ENCODE data around the gene VASP. TPM values are rescaled to one million over a fixed set of nuclear protein-coding genes. Genes with fewer than 3 reads are reported as not detected.

VASP gene
- total and polyA plus RNA-seq, 9 donors = 37.4 to 59.4 (median 52.9) TPM

DNA sequence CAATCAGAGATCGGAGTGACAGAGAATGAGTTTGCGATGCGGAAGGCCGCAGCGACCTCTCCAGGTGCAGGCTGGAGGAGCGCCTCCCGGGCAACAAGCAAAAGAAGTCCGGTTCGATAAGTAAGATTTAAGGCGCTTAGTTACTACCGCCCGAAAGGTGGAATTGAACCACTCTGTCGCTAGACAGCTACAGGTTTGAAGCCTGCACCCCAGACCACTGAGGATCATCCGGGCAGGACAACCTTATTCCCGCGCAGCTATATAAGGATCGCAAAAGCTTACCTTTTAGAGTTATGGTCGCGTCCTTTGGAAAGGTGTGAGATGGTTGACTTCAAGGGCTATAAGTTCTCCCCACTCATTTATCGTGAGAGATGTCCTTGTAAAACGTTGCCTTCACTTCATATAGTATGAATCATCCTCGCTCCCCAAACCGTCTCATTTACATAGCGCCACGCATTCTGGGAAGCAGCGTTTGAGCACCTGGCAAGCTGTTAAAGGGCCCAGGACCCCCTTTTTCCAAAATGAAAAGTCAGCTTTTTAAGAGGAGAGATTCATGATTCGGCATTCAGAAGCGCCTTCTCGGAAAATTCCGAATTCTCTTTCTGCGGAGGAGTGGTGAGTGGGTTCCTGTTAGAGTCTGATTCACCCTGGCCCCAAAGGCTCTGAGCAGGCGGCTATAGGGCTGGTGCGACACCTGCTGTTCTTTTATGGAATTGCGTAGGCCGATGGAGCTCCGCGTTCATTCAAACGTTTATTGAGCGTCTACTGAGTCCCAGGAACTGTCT is 28.6 kb upstream of the VASP start:
- peak overlapping the region; percentile 58 for H3K4me3 ChIP-seq (ENCODE audit: low read length)
- 0% methylated on average over 27 of the region's 39 CpGs for WGBS (ENCODE audit: insufficient coverage)
- H3K4me1 ChIP-seq (ENCODE audit: control insufficient read depth, insufficient read depth, low read length) = peaks cover 23% of the 10 kb centered on the region
- peak overlapping the region; percentile 98 for H3K27ac ChIP-seq (ENCODE audit: low read length)
- peak; percentile 93 for DNase-seq
- peaks cover 34% of the 10 kb centered on the region for H3K27me3 ChIP-seq (ENCODE audit: control insufficient read depth, insufficient read depth, low read length)
- H3K36me3 ChIP-seq (ENCODE audit: control insufficient read depth, insufficient read depth, low read length) = no peaks in the 10 kb centered on the region
- no peaks in the 10 kb centered on the region for H3K9me3 ChIP-seq (replicated peaks; ENCODE audit: control insufficient read depth, low read depth, low read length)

DNA sequence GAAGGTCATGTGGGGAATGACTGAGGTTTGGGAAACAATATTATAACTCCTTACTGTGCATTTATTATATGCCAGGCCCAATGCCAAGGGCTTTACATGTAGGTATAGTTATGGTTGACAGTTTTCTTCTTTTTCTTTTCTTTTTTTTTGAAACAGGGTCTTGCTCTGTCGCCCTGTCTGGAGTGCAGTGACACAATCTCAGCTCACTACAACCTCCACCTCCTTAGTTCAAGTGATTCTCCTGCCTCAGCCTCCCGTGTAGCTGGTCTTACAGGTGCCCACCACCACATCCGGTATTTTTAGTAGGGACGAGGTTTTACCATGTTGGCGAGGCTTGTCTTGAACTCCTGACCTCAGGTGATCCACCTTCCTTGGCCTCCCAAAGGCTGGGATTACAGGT is 24.2 kb upstream of the VASP start:
- WGBS (ENCODE audit: insufficient coverage) = 92% methylated on average over 3 of the region's 5 CpGs
- DNase-seq = no peak
- no peak overlapping the region for H3K27ac ChIP-seq (ENCODE audit: low read length)
- no peak overlapping the region for H3K4me3 ChIP-seq (ENCODE audit: low read length)
- peaks cover 11% of the 10 kb centered on the region for H3K4me1 ChIP-seq (ENCODE audit: control insufficient read depth, insufficient read depth, low read length)
- no peaks in the 10 kb centered on the region for H3K9me3 ChIP-seq (replicated peaks; ENCODE audit: control insufficient read depth, low read depth, low read length)
- no peaks in the 10 kb centered on the region for H3K27me3 ChIP-seq (ENCODE audit: control insufficient read depth, insufficient read depth, low read length)
- peaks cover 5% of the 10 kb centered on the region for H3K36me3 ChIP-seq (ENCODE audit: control insufficient read depth, insufficient read depth, low read length)

DNA sequence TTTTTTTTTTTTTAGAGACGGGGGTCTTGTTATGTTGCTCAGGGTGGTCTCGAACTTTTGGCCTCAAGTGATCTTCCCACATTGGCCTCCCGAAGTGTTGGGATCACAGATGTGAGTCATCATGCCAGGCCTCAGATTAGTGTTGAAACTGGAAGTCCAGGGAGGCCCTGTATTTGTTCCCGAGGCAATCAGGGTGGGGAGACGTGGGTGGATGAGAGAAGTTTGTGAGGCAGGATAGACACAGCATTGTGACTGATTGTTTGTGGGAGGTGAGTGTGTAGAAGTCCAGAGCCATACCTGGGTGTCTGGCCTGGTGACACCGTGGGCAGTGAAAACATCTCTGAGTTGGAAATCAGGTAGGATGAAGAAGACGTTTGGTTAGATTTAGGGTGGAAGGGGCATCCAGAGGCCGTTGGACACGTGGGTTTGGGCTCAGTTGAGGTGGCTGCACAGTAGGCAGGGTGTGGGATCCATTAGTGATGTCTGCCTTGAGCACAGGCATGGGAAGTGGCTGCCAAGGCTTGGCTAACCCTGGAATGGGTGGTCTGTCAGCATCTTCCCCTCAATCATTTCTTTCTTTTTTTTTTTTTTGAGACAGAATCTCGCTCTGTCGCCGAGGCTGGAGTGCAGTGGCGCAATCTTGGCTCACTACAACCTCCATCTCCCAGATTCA is 22.9 kb upstream of the VASP start:
- H3K36me3 ChIP-seq (ENCODE audit: control insufficient read depth, insufficient read depth, low read length) = peaks cover 17% of the 10 kb centered on the region
- no peak overlapping the region for H3K4me3 ChIP-seq (ENCODE audit: low read length)
- H3K4me1 ChIP-seq (ENCODE audit: control insufficient read depth, insufficient read depth, low read length) = peaks cover 7% of the 10 kb centered on the region
- no peaks in the 10 kb centered on the region for H3K9me3 ChIP-seq (replicated peaks; ENCODE audit: control insufficient read depth, low read depth, low read length)
- no peaks in the 10 kb centered on the region for H3K27me3 ChIP-seq (ENCODE audit: control insufficient read depth, insufficient read depth, low read length)
- no peak overlapping the region for H3K27ac ChIP-seq (ENCODE audit: low read length)
- DNase-seq = no peak
- WGBS (ENCODE audit: insufficient coverage) = 80% methylated on average over 11 of the region's 13 CpGs

DNA sequence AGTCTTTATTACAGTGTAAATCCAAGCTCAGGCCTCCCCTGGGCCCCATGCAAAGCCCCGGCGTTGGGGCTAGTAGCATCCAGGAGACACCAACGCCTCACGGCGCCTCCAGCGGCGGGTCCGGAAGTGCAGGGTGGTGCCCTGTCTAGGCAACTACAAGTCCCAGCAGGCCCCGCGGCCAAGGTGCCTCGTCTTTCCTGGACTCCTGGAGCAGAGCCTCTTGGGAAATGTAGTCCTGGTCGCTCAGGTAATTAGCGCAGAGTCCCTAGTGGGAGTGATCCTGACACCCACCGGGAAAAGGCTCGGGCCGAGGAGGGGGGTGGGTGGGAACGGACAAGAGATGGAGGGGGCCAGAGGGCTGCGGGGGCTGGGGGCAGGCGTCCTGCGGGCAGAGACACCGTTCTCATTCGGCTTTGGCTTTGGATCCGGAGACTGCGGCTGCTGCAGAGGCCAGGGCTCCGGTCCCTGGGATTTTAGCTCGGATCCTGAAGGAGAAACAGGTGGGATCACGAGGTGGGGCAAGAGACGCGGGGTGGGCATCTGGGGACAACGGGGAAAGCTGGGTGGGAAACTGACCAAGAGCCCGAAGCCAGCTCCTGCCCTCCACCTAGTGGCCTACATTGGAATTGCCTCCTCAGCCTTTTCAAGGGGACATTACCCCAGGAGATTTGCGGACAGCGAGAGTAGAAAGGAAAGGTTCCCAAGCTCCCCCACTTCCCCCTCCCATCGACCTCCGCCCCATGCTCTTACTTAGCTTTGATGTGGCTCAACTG is 21.8 kb upstream of the VASP start:
- Histone ChIP-seq H3K4me1 (ENCODE audit: control insufficient read depth, insufficient read depth, low read length) (peaks cover 7% of the 10 kb centered on the region), H3K27ac (ENCODE audit: low read length) (peak overlapping the region; percentile 39), H3K4me3 (ENCODE audit: low read length) (peak overlapping the region; percentile 50), H3K9me3 (replicated peaks; ENCODE audit: control insufficient read depth, low read depth, low read length) (no peaks in the 10 kb centered on the region), H3K36me3 (ENCODE audit: control insufficient read depth, insufficient read depth, low read length) (peaks cover 18% of the 10 kb centered on the region), H3K27me3 (ENCODE audit: control insufficient read depth, insufficient read depth, low read length) (no peaks in the 10 kb centered on the region)
- peak; percentile 97 for DNase-seq
- WGBS (ENCODE audit: insufficient coverage) = 0% methylated on average over 22 of the region's 35 CpGs

DNA sequence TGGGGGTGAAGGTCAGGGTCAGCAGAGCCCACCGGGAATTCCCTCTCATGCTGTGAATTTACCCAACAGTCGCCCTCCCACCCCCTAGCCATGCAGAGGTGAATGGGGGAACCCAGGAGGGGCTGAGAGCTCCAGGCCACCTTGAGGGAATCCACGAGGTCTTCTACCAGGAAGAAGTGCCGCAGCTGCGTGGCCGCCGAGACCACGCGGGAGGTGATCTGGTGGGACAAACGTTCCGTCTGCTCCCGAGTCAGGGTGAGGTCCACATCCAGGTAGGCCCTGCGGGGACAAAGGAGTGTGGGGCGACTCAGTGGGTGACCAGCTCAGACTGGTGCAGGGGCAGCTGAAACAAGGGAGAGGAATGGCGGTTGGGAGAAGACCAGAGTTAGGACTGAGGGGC is 18.6 kb upstream of the VASP start:
- peaks cover 22% of the 10 kb centered on the region for H3K4me1 ChIP-seq (ENCODE audit: control insufficient read depth, insufficient read depth, low read length)
- H3K4me3 ChIP-seq (ENCODE audit: low read length) = no peak overlapping the region
- 90% methylated on average over 13 of the region's 15 CpGs for WGBS (ENCODE audit: insufficient coverage)
- no peak overlapping the region for H3K27ac ChIP-seq (ENCODE audit: low read length)
- H3K27me3 ChIP-seq (ENCODE audit: control insufficient read depth, insufficient read depth, low read length) = no peaks in the 10 kb centered on the region
- no peaks in the 10 kb centered on the region for H3K9me3 ChIP-seq (replicated peaks; ENCODE audit: control insufficient read depth, low read depth, low read length)
- H3K36me3 ChIP-seq (ENCODE audit: control insufficient read depth, insufficient read depth, low read length) = peaks cover 18% of the 10 kb centered on the region
- peak; percentile 4 for DNase-seq

DNA sequence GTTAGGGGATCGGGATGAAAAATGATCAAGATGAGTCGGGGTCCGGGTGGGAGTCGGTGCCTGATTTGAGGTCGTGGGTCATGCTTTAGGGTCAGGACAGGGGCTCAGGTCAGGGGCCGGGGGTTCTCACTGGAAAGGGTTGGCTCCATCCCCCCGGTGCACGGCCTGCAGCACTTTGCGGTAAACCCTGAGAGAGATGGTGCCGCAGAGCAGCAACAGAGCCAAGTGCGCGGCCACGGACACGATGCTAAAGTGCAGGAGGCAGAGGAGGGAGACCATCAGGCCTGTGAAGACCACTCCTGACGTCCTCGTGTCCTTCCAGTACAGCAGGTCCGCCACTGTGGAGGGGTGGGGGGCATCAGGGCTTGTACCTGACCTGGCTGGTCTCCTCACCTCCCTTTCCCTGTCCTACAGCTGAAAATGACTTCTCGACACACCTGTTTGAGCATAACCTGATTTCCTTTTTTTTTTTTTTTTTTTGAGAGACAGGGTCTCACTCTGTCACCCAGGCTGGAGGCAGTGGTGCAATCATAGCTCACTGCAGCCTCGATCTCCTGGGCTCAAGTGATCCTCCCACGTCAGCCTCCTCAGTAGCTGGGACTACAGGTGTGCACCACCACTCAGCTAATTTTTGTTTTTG is 17.9 kb upstream of the VASP start:
- no peak overlapping the region for H3K4me3 ChIP-seq (ENCODE audit: low read length)
- peak; percentile 4 for DNase-seq
- no peaks in the 10 kb centered on the region for H3K9me3 ChIP-seq (replicated peaks; ENCODE audit: control insufficient read depth, low read depth, low read length)
- no peaks in the 10 kb centered on the region for H3K27me3 ChIP-seq (ENCODE audit: control insufficient read depth, insufficient read depth, low read length)
- H3K36me3 ChIP-seq (ENCODE audit: control insufficient read depth, insufficient read depth, low read length) = peaks cover 18% of the 10 kb centered on the region
- H3K4me1 ChIP-seq (ENCODE audit: control insufficient read depth, insufficient read depth, low read length) = peaks cover 23% of the 10 kb centered on the region
- H3K27ac ChIP-seq (ENCODE audit: low read length) = no peak overlapping the region
- WGBS (ENCODE audit: insufficient coverage) = 91% methylated on average over 18 of the region's 20 CpGs

DNA sequence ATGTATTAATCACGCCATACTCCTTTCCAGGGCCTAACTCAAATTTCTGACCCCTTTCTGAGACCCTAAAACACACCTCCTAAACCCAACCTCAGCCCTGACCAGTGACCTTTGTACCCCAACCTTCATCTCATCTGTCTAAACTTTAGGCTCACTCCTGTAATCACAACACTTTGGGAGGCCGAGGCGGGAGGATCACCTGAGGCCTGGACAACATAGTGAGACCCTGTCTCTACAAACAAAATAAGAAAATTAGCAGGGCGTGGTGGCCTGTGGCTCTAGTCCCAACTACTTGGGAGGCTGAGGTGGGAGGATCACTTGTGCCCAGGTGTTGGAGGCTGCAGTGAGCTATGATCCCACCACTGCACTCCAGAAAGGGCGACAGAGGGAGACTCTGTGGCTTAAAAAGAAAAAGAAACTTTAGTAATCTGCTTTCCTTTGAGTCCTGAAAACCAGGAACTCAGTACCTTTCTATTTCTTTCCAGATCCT is 15.1 kb upstream of the VASP start:
- peaks cover 22% of the 10 kb centered on the region for H3K4me1 ChIP-seq (ENCODE audit: control insufficient read depth, insufficient read depth, low read length)
- H3K9me3 ChIP-seq (replicated peaks; ENCODE audit: control insufficient read depth, low read depth, low read length) = no peaks in the 10 kb centered on the region
- peak overlapping the region; percentile 85 for H3K4me3 ChIP-seq (ENCODE audit: low read length)
- peak; percentile 5 for DNase-seq
- peak overlapping the region; percentile 98 for H3K27ac ChIP-seq (ENCODE audit: low read length)
- 44% methylated on average over 2 of the region's 5 CpGs for WGBS (ENCODE audit: insufficient coverage)
- H3K36me3 ChIP-seq (ENCODE audit: control insufficient read depth, insufficient read depth, low read length) = peaks cover 13% of the 10 kb centered on the region
- H3K27me3 ChIP-seq (ENCODE audit: control insufficient read depth, insufficient read depth, low read length) = peaks cover 8% of the 10 kb centered on the region

DNA sequence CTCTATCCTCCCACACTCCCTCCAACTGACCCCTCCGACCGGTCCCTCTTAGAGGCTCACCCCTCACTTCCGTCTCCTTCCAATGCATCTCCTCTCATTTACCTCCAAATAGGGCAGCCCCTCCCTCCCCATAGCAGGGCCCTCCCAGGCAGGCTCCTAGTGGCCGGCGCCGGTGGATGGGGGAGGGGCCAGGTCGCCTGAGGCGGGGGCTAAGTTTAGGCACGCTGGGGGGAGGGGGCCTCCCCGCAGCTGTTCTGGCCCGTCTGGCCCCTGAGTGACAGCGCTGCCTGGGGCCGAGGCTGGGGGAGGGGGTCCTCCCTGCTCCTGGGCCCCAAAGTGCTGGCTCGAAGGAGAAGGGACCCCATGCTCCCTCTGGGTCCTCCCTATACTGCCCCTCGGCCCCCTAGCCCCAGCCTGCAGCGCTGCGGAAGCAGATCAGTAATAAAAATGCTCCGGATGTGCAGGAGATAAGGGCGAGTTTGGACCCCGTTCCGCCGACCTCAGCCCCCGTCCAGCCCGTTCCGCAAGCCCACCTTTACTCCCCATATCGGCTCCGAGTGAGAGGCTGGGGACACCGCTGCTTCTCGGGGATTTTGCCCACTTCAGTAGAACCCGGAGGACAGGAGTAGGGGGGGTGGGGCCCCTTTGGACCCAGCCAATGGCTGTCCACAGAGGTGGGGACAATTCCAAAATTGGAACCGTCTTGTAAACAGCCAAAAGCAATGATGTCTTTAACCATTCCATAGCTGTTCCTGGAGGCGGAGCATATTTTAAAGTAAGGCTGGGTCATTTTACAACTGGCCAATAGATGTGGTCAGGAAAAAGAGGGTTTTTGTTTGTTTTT is 14.4 kb upstream of the VASP start:
- peak; percentile 94 for DNase-seq
- peaks cover 15% of the 10 kb centered on the region for H3K27me3 ChIP-seq (ENCODE audit: control insufficient read depth, insufficient read depth, low read length)
- H3K36me3 ChIP-seq (ENCODE audit: control insufficient read depth, insufficient read depth, low read length) = peaks cover 13% of the 10 kb centered on the region
- H3K9me3 ChIP-seq (replicated peaks; ENCODE audit: control insufficient read depth, low read depth, low read length) = no peaks in the 10 kb centered on the region
- H3K4me1 ChIP-seq (ENCODE audit: control insufficient read depth, insufficient read depth, low read length) = peaks cover 27% of the 10 kb centered on the region
- peak overlapping the region; percentile 85 for H3K4me3 ChIP-seq (ENCODE audit: low read length)
- H3K27ac ChIP-seq (ENCODE audit: low read length) = peak overlapping the region; percentile 98
- 0% methylated on average over 14 of the region's 32 CpGs for WGBS (ENCODE audit: insufficient coverage)

DNA sequence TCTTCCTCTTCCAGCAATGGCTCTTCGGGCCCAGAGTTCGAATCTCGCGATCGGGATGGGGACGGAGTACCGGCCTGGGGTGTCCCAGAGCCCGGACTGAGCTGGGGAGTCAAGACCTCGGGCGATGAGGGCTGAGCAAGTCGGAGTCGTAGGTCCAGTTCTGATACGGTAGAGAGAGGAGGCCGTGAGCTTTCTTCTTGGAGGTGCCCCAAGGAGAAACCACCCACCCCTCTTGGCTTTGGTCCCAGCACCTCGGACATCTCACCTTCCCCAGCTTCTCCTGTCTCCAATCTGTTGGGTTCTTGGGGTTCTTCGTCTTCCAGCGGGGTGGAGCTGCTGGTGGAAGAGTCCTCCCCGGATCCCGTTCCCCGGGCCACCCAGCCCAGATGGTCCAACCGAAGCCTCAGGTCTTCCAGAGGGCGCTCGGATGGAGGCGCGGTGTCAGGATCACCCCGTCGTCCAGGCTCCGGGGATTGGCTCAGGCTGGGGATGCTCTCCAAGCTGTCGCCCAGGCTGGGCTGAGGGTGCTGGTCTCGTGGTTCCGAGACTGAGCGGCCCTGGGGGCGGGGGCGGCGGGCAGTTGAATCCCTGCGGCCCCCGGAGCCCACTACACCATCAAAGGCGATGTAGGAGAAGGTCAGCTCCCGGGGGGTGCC is 12.9 kb upstream of the VASP start:
- Histone ChIP-seq H3K4me3 (ENCODE audit: low read length) (no peak overlapping the region), H3K4me1 (ENCODE audit: control insufficient read depth, insufficient read depth, low read length) (peaks cover 40% of the 10 kb centered on the region), H3K27ac (ENCODE audit: low read length) (no peak overlapping the region), H3K27me3 (ENCODE audit: control insufficient read depth, insufficient read depth, low read length) (peaks cover 30% of the 10 kb centered on the region), H3K36me3 (ENCODE audit: control insufficient read depth, insufficient read depth, low read length) (peaks cover under 1% of the 10 kb centered on the region), H3K9me3 (replicated peaks; ENCODE audit: control insufficient read depth, low read depth, low read length) (no peaks in the 10 kb centered on the region)
- peak; percentile 16 for DNase-seq
- WGBS (ENCODE audit: insufficient coverage) = 93% methylated on average over 35 of the region's 39 CpGs

All from muscle of leg (tissue), 11 donors.